UCSD-AML1 (cell line): ENCODE results near the gene CP.
"Not testable (repeated sequence)": the region's sequence is repeated elsewhere in the genome, so short reads cannot be mapped to it uniquely, and the experiment has no call there.

Source experiments
- DNase-seq: peaks from one replicate; lab custom pipeline; 2025; ENCODE audit not compliant: unreplicated experiment; lab: John Stamatoyannopoulos, UW

CP gene

GRCh38 chr3:149227591-149228268 is 6.1 kb upstream of the CP start:
- no peak for DNase-seq

DNA sequence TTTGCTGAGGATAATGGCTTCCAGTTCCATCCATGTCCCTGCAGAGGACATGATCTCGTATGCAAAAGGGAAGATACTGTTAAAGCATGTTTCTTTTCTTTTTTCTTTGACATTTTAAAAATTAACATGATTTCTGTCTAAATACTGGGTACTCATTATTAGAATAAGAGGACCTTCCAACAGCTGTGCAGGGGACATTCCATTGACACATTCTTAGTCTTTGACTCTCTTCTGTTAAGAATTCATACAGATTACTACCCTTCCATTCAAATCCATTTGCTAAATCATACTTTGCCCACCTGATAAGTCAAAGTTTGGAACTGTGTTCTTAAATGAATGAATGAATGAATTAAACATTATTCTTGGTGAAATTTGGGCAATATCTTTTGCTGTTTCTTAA is 5.1 kb upstream of the CP start:
- DNase-seq, result no peak

DNA sequence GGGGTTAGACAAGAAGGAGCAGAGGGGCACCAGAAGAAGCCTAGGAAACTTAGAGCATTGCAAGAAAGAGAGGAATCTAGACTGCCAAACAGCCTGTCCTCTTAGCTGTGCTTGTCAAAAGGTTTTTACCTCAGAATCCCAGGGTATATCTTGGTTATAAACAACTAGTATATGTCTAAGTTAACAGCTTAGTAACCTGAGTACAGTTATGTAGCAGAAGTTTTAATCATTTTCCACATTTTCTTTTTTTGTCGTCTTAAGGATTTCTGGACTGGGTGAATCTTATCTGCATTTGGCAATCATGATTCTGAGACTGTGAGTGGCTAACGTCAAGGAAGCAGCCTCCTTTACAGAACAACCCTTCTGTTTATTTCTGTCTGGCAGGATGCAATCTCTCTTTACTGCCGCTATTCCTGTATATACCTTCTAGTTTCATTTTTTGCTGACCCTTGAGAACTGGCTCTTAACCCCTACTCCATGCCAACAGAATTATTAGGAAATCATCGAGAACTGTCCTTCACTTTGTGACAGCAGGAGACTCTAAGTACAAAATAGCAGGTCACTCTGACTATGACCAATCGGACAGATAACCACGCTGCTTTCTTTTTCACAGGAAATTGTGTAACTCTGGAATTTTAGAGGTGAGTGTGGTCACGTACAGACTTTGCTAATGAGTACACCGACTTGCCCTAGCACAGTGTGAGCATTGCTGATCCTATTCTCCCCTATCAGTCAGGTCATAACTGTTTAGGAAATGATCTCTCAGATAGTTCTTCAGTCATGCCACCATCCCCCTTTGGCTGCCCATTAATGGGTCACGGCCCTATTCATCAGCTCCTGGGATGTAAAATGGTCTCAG is 3.3 kb upstream of the CP start:
- DNase-seq, result peak; percentile 11

GRCh38 chr3:149223461-149223820 is 1.8 kb upstream of the CP start:
- DNase-seq, result no peak

GRCh38 chr3:149219380-149220121 is 2.1 kb downstream of the CP start:
- not testable (repeated sequence) for DNase-seq

DNA sequence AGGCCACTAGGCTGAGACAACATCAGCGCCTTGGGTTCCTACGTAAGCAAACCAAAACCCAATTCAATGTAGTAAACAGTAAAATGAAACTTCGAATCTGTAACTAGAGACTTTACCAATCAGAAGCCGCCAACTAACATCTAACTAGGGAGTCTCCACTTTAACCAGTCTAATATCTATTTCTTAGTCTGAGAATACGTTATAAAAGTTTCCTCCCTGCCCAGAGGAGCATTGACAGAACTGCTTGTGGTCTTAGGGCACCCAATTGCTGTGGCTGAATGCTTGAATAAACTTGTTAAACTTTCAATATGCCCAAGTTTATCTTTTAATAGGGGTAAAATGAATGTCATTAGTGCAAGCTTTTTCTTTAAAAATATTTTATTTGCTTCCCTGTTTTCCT is 4.3 kb downstream of the CP start:
- no peak for DNase-seq

DNA sequence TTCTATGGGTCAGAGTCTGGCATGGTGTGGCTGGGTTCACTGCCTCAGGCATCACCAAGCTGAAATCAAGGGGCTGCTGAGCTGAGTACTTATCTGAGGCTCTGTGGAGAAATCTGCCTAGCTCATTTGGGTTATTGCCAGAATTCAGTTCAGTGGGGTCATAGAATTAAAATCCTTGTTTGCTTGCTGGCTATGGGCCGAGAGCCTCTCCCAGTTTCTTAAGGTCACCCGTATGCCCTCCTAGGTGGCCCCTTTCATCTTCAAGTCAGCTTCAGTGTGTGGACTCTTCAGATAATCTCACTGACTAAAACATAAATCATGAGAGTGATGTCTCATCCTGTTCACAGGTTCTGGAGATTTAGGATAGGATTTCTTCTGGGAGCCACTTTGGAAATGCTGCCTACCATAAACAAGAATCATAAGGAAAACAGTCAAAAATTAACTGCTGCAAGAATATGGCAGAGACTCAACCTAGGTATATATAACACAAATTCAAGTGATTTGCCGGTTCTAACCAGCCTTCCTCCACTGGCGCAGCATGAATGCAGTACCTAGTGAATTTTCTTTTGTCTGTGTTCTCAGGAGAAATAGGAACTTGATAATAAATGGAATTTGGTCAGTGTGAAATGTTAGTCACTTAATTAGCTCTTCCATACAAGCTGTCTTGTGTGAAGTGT is 5.3 kb downstream of the CP start:
- no peak for DNase-seq

DNA sequence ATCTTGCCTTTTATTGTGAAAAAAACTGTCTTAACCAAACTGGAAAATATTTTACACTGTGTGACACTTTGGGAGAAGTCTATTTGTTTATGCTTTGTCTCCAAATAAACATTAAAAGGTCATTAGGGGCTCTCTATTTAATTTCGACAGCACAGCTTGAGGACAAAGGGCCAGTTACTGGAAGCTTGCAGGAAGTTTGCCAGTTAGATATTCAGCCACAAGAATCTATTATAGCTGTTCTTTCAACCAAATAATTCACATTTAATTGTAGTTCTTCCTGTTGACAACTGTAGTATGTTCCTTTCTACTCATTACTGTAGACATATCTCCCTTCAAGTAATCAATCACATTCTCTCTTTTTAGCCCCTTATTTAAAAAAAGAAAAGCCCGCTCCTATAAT is 6.1 kb downstream of the CP start:
- no peak for DNase-seq

DNA sequence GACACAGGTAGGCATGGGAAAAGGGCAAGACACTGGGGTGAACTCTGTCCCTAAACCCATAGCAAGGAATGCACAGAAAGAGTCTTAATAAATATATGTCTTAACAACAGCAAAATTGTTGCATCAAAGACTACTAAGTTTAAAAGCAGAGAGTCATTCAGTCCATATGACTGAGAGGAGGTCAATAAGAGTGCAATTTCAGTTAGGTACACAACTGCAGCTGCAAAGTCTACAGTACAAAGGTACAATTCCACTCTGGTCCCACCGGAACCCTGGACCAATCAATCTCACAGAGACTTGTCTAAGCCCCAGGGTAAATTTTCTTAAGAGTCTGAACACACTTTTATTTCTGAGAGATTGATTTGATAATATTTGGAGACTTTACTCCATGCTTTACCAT is 6.9 kb downstream of the CP start:
- no peak for DNase-seq

DNA sequence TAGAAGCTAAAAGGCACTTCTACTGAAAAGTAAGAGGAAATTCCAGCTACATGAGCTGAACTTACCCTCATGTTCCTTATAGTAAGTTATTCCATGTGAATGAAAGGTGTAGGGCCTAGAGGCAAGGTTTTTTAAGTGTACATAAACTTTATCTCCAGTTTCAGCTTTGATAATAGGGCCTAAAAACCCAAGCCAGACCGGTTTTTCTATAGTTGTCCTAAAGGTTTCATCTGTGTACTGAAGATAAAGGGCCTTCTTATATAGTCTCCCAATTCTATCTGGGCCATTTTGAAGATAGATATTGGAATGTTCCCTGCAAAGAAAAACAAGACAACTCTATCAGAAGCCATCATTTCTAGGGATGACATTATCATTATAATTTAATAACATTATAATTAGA is 9.2 kb downstream of the CP start:
- DNase-seq, result no peak

DNA sequence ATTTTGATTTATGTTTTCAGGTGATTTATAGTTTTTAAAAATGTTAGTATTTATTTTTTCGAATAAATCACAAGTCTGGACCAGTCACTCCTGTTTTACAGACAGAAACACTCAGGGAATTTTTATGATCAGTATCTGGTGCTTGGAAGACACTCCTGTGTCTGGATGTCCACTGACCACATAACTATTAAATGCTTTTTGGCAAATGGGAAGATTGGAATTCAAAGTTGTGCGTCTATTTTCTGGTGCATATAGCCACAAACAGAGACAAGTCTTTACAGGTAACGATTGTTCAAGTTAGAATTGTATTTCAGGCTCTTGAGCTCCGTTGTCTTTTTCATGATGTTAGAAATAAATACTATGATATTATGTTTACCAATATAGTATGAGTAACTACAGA is 12.2 kb downstream of the CP start:
- no peak for DNase-seq

DNA sequence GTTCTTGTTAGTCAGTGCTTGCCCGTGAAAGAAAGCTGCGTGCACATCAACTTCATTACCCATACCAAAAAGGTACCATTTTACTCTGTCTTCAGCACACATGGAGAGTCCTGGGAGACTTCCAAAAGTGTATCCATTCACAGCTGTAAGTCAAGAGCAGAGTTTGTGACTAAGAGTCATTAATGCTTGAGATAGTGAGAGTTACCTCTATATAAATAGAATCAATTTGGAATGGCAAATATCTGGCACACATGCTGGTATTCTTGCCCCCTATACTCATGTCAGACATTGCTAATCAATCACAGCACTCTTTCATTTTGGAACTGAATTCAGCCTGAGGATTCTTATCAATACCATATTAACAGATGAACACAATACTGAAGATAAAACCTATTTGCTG is 14.2 kb downstream of the CP start:
- DNase-seq, result no peak

GRCh38 chr3:149204390-149204991 is 17.1 kb downstream of the CP start:
- DNase-seq, result no peak

- DNase-seq, result no peak
These were observed 17.9 kb downstream of the CP start for GRCh38 chr3:149203758-149204157.

DNA sequence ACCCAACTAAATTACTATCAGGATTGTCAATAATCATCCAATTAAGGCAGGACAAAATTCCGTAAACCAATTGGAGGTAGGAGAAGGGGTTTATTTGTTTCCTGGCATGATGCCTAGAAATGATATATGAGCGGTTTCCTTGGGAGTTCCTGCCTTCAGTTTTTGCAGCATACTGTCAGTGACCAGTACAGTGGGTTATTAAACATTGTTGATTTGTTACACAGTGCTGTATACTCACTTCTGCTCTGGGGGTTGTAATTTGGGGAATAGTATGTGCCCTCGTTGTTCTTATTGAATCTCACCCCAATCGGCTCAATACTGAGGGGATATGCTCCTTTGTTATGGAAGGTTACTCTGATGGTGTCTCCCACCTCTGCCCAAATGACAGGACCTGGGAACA is 22.2 kb downstream of the CP start:
- DNase-seq, result no peak

- DNase-seq, result no peak
These were observed 23.0 kb downstream of the CP start for GRCh38 chr3:149198611-149199010.

DNA sequence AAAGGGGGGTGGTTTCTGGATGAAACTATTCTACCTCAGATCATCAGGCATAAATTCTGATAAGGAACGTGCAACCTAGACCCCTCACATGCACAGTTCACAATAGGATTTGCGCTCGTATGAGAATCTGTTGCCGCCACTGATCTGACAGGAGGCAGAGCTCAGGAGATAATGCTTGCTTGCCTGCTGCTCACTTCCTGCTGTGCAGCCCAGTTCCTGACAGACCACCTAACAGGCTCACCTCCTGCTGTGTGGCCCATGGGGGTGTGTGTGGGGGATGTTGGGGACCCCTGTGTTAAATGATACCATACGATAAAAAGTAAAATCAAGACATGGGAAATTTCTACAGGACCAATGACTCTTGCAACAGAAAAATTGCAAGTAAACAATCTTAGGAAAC is 24.0 kb downstream of the CP start:
- DNase-seq, result no peak

GRCh38 chr3:149196805-149197592 is 24.6 kb downstream of the CP start:
- not testable (repeated sequence) for DNase-seq

DNA sequence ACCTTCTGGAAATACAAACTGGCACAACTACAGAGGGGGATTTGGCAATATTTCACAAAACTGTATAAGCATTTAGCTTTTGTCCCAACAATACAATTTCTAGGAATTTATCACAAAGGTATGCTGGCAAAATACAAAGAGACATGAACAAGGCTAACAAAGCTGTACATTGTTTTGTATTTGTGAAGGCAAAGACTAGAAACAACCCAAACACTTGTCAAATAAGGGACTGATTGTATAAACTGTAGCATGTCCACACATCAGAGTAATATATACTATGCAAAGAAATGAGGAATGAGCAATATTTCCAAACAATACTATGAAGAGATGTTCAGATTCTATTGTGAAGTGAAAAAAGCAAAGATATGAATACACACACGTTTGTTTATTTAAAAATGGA is 26.4 kb downstream of the CP start:
- DNase-seq, result no peak

DNA sequence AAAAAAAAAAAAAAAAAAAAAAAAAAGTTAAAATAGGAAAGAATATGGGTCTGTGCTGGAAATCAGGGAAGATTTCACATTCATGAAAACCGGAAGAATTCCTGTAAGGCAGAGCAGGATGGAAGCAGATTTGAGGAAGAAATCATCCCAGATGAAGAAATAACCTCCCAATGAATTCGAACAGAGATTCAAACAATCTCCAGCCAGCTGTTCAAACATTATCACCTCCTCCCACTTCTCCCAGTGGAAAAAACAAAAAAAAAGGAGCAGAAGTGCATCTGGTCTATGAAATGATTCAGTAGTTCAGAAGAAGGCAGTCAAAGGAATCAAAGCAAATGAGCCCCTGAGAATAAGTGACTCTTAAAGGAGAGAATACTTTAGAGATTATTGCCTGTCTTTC is 33.1 kb downstream of the CP start:
- DNase-seq, result no peak
